HUDEP-2 (cell line): ENCODE measurements around the gene KCNQ1.
"Not testable (repeated sequence)": the region's sequence is repeated elsewhere in the genome, so short reads cannot be mapped to it uniquely, and the experiment has no call there.

Source experiments
- DNase-seq, 76 experiments: peaks; one replicate each; lab custom pipeline; 2025; ENCODE audit not compliant: unreplicated experiment in 76 of 76; lab: John Stamatoyannopoulos, UW

The KCNQ1 gene

DNA sequence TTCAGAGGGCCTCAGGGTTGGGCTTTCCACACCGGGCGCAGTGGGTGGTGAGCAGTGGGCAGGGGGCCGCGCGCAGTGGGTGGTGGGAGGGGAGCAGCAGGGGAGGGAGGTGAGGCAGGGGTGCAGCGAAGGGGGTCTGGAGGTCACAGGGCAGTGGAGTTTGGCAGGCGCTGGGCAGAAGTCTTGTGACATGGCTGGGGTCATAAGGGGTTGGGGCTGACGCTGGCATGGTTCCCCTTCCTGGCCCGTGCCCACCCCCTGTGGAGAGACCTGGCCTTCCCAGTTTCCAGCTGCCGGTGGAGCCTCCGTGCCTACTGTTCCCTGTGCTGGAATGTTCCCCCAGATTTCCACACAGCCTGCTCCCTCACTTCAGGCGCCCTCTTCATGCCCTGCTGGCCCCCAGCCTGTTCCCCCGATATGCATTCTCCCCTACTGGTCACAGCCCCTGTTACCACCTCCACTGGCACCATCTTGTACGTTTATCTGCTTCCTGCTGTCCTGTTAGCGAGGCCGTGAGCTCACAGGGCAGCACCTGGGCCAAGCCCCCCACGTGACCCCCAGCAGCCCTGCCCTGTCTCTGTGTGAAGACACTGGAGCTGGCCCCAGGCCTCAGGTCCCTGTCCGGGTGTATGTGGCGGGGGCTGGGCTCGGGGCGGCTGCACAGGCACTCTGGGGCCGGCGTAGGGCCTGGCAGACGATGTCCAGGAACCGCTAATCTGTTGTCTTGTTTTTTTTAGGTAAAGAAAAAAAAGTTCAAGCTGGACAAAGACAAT lies 143.4 kb downstream of the KCNQ1 start:
- no peak for DNase-seq

GRCh38 chr11:2588809-2589537 lies 144.2 kb downstream of the KCNQ1 start:
- DNase-seq, result no peak

DNA sequence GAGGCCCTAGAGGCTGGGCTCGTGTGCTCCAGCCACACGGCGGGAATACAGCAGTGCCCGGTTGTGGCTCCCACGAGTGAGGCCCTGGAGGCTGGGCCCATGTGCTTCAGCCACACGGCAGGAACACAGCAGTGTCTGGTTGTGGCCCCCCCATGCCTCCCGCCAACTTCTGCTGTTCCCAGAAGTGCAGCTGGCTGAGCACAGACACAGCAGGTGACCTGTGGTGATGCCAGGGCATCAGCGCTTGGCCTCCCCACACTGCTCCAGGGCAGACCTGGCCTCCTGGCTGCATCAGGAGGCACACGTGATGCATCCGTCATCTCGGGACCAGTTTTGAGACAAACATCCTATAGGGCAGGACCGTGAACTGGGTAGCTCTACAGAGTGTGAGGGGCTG lies 144.7 kb downstream of the KCNQ1 start:
- DNase-seq, result no peak

DNA sequence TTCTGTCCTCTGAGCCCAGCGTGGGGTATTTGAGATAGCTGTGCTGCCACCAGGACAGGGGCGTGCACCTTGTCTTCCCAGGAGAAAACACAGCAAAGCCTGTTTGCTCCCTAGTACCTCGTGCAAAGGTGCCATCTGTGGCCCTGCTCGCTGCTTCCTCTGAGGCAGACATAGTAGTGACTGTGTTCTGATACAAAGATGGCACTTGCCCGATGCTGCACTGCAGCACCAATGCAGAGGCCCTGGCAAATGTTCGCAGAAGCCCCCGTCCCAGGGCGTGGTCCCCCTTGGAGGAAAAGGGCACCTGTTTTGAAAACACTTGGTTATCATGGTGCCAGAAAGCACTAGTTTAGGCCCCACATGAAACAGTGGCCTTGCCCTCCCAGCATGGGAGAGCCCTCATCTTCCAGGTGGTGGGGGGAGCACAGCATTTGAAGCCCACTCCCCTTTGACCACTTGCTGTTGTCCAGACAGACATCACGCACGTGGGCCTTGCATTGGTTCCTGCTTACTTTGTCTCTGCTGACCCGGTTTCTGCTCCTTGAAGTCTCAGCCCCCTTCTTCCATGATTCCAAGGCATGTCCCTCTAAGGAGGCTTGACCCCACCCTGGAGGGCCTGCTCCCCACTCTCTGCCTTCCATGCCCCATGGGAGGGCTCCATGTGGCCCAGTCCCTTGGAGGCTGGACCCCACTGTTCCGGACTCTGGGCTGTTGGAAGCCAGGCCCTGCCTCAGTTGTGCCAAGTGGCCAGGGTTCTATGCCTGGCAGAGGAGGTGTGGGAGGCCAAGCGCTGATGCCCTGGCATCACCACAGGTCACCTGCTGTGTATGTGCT lies 145.5 kb downstream of the KCNQ1 start:
- no peak for DNase-seq

- no peak for DNase-seq
Observed at GRCh38 chr11:2590965-2591754, 146.4 kb downstream of the KCNQ1 start.

- no peak for DNase-seq
Observed at GRCh38 chr11:2591805-2592204, 147.0 kb downstream of the KCNQ1 start.

DNA sequence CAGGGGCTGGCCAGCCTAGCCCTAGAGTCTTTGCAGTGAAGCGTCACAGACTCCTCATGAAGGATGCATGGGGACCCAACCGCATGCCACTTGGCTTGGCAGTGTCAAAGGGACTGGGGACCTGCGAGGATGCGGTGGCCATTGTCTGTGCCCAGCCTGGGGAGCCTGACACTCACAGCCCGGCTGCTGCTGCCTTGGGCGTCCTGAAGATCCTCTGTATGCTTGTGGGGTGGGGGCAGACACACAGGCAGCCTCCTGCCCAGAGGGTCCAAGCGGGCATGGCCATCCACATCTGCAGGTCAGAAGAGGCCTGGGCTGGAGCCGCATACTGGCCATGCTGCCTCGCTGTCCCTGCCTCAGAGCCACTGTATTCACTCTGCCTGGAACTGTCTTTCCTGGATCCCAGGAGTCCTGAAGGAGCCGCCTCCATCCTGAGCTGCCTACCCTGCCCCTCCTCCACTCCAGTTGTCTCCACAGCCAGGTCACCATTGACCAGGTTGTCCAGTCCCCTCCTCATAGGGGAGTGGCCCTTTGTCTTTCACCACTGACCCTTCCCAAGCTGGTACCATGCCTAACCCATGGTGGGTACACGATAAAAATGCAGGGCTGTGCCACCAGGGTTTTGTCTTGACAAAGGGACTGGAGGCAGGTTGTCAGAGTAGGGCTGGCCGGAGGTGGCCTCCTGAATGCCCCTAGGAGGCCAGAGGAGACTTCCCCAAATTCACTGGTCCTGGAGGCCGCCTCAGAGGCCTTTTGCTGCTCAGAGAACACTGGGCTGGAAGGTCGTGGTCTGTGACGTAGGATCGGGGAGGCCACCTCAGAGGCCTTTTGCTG lies 148.0 kb downstream of the KCNQ1 start:
- DNase-seq, result no peak

- no peak for DNase-seq
Observed at GRCh38 chr11:2593393-2593950, 148.7 kb downstream of the KCNQ1 start.

DNA sequence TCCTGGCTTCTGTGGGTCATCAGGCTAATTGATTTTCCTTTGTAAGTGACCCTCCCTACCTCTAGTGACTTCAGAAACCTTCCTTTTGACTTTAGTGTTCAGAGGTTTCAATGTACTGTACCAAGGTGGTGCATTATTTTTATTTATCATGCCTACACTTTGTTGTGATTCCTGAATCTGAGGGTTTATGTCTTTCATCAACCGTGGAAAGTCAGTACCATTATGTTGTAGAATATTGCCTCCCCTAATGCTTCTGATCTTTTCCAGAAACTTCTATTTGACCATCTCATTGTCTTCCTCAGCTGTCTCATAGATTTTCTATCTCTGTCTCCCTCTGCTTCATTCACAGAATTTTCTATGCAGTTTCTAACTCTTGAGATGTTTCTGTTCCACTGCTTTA lies 149.5 kb downstream of the KCNQ1 start:
- DNase-seq, result no peak

DNA sequence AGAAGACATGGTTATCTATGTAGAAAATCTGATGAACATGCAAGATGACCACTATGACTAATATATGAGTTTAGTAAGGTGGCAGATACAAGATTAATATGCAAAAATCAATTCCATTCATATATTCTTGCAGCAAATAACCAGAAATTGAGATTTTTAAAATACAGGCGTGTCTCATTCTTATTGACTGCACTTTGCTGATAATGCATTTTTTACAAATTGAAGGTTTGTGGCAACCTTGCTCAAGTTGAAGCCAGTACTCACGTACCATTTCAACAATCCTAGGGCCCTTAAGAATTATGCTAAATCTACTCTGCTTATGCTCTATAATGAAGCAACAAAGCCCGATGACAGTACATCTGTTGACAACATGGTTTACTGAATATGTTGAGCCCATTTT lies 150.4 kb downstream of the KCNQ1 start:
- no peak for DNase-seq

- DNase-seq, result no peak
Observed at GRCh38 chr11:2599561-2600189, 154.9 kb downstream of the KCNQ1 start.

GRCh38 chr11:2609345-2609744 lies 164.5 kb downstream of the KCNQ1 start:
- no peak for DNase-seq

DNA sequence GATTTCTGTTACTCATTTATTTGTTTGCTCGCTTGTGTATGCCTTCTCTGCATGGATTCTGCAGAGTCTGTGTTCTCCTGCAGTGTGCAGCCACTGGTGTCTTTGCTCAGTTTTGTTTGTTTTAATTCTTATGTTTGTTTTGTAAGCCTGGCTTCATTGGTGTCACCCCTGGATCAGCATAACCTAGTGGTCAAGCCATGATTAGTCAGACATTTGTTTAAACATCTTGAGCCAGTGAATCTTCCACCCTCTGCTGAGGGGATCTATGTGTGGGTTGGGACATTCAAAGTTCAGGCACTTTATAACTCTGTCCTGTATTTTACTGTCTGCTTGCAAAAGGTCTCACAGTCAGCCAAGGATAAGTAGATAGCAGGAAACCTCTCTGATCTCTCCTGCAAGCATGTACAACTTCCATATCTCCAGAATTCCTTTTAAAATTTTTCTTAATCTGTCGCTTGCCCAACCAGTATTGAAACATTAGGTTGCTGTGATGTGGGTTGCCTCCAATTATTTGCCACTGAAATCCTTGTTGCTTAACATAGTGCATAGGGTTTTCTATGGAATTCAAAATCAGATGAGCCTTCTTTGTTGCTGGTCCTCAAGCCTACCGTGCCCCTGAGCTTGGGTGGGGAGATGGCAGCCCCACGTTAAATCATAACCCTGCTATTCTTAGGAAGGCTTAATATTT lies 168.2 kb downstream of the KCNQ1 start:
- DNase-seq, result no peak

- no peak for DNase-seq
Observed at GRCh38 chr11:2621894-2622293, 177.1 kb downstream of the KCNQ1 start.

- DNase-seq, result no peak
Observed at GRCh38 chr11:2625183-2625582, 180.4 kb downstream of the KCNQ1 start.

DNA sequence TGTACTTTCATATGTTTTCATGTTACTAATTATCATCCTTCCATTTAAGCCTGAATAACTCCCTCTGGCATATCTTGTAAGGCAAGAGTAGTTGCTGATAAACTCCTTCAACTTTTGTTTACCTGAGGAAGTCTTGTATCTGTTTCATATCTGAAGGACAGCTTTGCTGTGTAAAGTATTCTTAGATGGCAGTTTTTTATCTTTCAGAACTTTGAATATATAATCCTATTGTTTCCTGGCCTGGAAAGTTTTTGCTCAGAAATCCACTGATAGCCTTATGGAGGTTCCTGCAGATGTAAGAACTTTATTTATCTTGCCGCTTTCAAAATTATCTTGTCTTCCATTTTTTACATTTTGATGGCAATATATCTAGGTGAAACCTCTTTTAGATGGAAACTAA lies 185.9 kb downstream of the KCNQ1 start:
- no peak for DNase-seq

- DNase-seq, result no peak
Observed at GRCh38 chr11:2631161-2631560, 186.4 kb downstream of the KCNQ1 start.

DNA sequence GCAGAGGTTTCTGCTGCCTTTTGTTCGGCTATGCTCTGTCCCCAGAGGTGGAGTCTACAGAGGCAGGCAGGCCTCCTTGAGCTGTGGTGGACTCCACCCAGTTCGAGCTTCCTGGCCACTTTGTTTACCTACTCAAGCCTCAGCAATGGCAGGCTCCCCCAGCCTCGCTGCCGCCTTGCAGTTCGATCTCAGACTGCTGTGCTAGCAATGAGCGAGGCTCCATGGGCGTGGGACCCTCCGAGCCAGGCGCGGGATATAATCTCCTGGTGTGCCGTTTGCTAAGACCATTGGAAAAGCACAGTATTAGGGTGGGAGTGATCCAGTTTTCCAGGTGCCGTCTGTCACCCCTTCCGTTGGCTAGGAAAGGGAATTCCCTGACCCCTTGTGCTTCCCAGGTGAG lies 195.0 kb downstream of the KCNQ1 start:
- not testable (repeated sequence) for DNase-seq
